Vagina (tissue), 2 donors: ENCODE measurements around the gene JAK2. TPM values are rescaled to one million over a fixed set of nuclear protein-coding genes. Genes with fewer than 3 reads are reported as not detected.

Source experiments
- DNase-seq, 2 donors: peaks; one replicate each; pipeline ENCODE4 v3.0.0-alpha.2; 2017; ENCODE audit errors: extremely low spot score in 2 of 2
- H3K27ac ChIP-seq: fragments of 200-600 bp; sonication (generic); one replicate; pipeline ENCODE4 v1.5.1; 2019
- H3K27me3 ChIP-seq: fragments of 200-600 bp; sonication (generic); one replicate; pipeline ENCODE4 v1.5.1; 2019
- H3K36me3 ChIP-seq, 2 donors: fragments of 200-600 bp; sonication (generic); one replicate each; pipeline ENCODE4 v1.5.1; 2017 to 2019
- H3K4me1 ChIP-seq: fragments of 200-600 bp; sonication (generic); one replicate; pipeline ENCODE4 v1.5.1; 2019
- H3K4me3 ChIP-seq, 2 donors: fragments of 200-600 bp; sonication (generic); 1 replicate in 1 of 2; 2 replicates in 1 of 2; pipeline ENCODE4 v1.5.1; 2016 to 2019
- H3K9me3 ChIP-seq: fragments of 200-600 bp; sonication (generic); one replicate; pipeline ENCODE4 v1.5.1; 2019
- POLR2A ChIP-seq, 2 donors: fragments of 450-650 bp; IDR thresholded peaks; one replicate each; pipeline ENCODE4 v1.6.1; 2017; ENCODE audit warnings: antibody characterized with exemption in 2 of 2, mild to moderate bottlenecking in 2 of 2, moderate library complexity in 2 of 2
- POLR2AphosphoS5 ChIP-seq, 2 donors: sonication (generic); formaldehyde crosslinking; IDR thresholded peaks; one replicate each; pipeline ENCODE4 v1.9.0; 2017; ENCODE audit warnings: antibody characterized with exemption in 2 of 2, mild to moderate bottlenecking in 2 of 2, low read depth in 1 of 2; ENCODE audit not compliant: insufficient read depth in 1 of 2
- intact Hi-C: fragments of 100-400 bp; cut with DNase I; formaldehyde crosslinking; loops from one replicate; pipeline ENCODE4 v1.15.1; 2023
- total RNA-seq: library from RNA; depleted of rRNA; stranded (reverse); fragments of >200 nt; gene quantifications from one replicate; pipeline ENCODE4 v1.2.3, GENCODE V29; 2016
- TF ChIP-seq, protein P1 (sequence below), 3 experiments: fragments of 450-650 bp in 2 of 3; fragments of 200-600 bp in 1 of 3; sonication (generic) in 1 of 3; IDR thresholded peaks; one replicate each; pipeline ENCODE4 v1.5.1; 2017 to 2019; ENCODE audit warnings: antibody characterized with exemption in 3 of 3, mild to moderate bottlenecking in 2 of 3, moderate library complexity in 2 of 3

Gene JAK2
- total RNA-seq, 1 donor from 2014 or later, result 25.8 TPM

DNA sequence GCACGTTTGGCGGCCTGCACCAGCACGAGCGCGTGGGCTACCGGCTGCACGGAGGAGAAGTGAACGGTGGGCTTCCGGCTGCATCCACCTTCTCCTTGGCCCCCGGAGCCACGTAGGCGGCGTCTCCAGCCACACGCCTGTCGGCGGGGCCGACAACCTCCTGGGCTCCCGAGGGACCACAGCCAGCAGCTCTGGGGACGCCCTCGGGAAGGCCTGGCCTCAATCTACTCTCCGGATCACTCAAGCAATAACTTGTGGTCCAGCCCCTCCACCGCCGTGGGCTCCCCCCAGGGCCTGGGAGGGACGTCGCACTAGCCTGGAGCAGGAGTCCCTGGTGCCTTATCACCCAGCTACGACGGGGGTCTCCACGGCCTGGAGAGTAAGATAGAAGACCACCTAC is 126.6 kb downstream of the JAK2 start:
- Histone ChIP-seq H3K27ac (no peak overlapping the region), H3K4me3 (no peak overlapping the region), H3K27me3 (no peaks in the 10 kb centered on the region), H3K36me3 (peaks cover 0 to 14% of the 10 kb centered on the region in 2 donors), H3K4me1 (no peaks in the 10 kb centered on the region), H3K9me3 (peaks cover 4% of the 10 kb centered on the region)
- DNase-seq, result no peak
- TF ChIP-seq POLR2AphosphoS5 (IDR thresholded peaks at IDR 0.05; ENCODE audit: insufficient read depth in 1 of 2, low read depth in 1 of 2), result no peak
- TF ChIP-seq POLR2A (IDR thresholded peaks at IDR 0.05), result no peak
- TF ChIP-seq, protein P1, sequence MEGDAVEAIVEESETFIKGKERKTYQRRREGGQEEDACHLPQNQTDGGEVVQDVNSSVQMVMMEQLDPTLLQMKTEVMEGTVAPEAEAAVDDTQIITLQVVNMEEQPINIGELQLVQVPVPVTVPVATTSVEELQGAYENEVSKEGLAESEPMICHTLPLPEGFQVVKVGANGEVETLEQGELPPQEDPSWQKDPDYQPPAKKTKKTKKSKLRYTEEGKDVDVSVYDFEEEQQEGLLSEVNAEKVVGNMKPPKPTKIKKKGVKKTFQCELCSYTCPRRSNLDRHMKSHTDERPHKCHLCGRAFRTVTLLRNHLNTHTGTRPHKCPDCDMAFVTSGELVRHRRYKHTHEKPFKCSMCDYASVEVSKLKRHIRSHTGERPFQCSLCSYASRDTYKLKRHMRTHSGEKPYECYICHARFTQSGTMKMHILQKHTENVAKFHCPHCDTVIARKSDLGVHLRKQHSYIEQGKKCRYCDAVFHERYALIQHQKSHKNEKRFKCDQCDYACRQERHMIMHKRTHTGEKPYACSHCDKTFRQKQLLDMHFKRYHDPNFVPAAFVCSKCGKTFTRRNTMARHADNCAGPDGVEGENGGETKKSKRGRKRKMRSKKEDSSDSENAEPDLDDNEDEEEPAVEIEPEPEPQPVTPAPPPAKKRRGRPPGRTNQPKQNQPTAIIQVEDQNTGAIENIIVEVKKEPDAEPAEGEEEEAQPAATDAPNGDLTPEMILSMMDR (IDR thresholded peaks at IDR 0.05), result no peak
- intact Hi-C loops, result no loop called here

- Histone ChIP-seq H3K27ac (no peak overlapping the region), H3K4me3 (no peak overlapping the region), H3K9me3 (peaks cover 4% of the 10 kb centered on the region), H3K27me3 (no peaks in the 10 kb centered on the region), H3K36me3 (peaks cover 0 to 14% of the 10 kb centered on the region in 2 donors), H3K4me1 (no peaks in the 10 kb centered on the region)
- TF ChIP-seq, protein P1 (IDR thresholded peaks at IDR 0.05), result no peak
- TF ChIP-seq POLR2A (IDR thresholded peaks at IDR 0.05) (no peak), POLR2AphosphoS5 (IDR thresholded peaks at IDR 0.05; ENCODE audit: insufficient read depth in 1 of 2, low read depth in 1 of 2) (no peak)
- no peak for DNase-seq
- intact Hi-C loops, result no loop called here
Observed at GRCh38 chr9:5112109-5112592, 127.1 kb downstream of the JAK2 start.

DNA sequence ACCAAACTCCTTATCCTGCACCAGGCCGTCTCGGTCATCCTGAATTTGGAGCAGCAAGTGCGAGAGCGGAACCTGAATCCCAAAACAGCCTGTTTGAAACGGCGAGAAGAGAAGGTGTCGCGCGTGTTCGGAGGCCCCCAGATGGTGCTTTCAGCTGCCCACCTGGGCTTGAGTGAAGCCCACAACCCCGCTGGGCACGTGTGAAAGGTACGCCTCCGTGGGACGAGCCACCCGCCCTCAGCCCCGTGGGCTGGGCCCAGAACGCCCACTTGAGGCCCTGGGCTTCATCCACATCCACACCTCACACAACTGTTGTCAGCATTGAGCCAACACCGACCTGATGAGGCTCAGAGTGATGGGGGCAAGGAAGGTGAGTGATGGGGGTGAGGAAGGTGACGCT is 127.6 kb downstream of the JAK2 start:
- intact Hi-C loops, result no loop called here
- Histone ChIP-seq H3K27me3 (no peaks in the 10 kb centered on the region), H3K36me3 (peaks cover 0 to 14% of the 10 kb centered on the region in 2 donors), H3K4me3 (no peak overlapping the region), H3K9me3 (peaks cover 4% of the 10 kb centered on the region), H3K4me1 (no peaks in the 10 kb centered on the region), H3K27ac (no peak overlapping the region)
- no peak for DNase-seq
- TF ChIP-seq, protein P1 (IDR thresholded peaks at IDR 0.05), result no peak
- TF ChIP-seq POLR2AphosphoS5 (IDR thresholded peaks at IDR 0.05; ENCODE audit: insufficient read depth in 1 of 2, low read depth in 1 of 2), result no peak
- TF ChIP-seq POLR2A (IDR thresholded peaks at IDR 0.05), result no peak

DNA sequence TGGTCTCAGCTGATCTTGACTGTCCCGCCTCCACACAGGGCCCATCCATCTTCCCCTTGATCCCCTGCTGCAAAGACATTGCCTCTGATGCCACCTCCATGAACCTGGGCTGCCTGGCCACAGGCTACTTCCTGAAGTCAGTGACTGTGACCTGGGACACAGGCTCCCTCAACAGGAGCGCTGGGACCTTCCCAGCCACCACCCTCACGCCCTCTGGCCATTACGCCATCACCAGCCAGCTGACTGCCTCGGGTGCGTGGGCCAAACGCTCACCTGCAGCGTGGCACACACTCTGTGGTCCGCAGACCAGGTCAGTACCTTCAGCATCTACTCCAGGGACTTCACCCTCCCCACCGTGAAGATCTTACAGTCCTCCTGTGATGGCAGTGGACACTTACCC is 128.5 kb downstream of the JAK2 start:
- Histone ChIP-seq H3K27ac (no peak overlapping the region), H3K4me3 (no peak overlapping the region), H3K4me1 (no peaks in the 10 kb centered on the region), H3K9me3 (peaks cover 4% of the 10 kb centered on the region), H3K27me3 (no peaks in the 10 kb centered on the region), H3K36me3 (peaks cover 0 to 14% of the 10 kb centered on the region in 2 donors)
- no peak for DNase-seq
- intact Hi-C loops, result no loop called here
- TF ChIP-seq, protein P1 (IDR thresholded peaks at IDR 0.05), result no peak
- TF ChIP-seq POLR2AphosphoS5 (IDR thresholded peaks at IDR 0.05; ENCODE audit: insufficient read depth in 1 of 2, low read depth in 1 of 2) (no peak), POLR2A (IDR thresholded peaks at IDR 0.05) (no peak)

DNA sequence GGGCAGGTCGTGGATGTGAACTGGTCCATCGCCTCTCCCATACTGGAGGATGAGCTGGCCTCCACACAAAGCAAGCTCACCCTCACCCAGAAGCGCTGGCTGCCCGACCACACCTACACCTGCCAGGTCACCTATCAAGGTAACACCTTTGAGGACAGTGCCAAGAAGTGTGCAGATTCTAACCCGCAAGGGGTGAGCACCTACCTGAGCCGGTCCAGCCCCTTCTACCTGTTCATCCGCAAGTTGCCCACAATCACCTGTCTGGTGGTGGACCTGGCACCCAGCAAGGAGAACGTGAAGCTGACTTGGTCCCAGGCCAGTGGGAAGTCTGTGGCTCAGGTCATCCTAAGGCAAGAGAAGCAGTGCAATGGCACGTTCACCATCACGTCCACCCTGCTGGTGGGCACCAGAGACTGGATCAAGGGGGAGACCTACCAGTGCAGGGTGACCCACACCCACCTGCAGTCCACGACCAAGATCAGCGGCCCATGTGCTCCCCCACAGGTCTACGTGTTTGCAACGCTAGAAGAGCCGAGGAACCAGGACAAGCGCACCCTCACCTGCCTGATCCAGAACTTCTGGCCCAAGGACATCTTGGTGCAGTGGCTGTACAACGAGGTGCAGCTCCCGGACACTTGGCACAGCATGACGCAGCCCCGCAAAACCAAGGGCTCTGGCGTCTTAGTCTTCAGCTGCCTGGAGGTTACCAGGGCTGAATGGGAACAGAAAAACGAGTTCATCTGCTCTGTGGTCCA is 129.1 kb downstream of the JAK2 start:
- TF ChIP-seq POLR2A (IDR thresholded peaks at IDR 0.05) (no peak), POLR2AphosphoS5 (IDR thresholded peaks at IDR 0.05; ENCODE audit: insufficient read depth in 1 of 2, low read depth in 1 of 2) (no peak)
- TF ChIP-seq, protein P1 (IDR thresholded peaks at IDR 0.05), result no peak
- Histone ChIP-seq H3K27ac (no peak overlapping the region), H3K36me3 (peaks cover 0 to 14% of the 10 kb centered on the region in 2 donors), H3K9me3 (peaks cover 4% of the 10 kb centered on the region), H3K4me3 (no peak overlapping the region), H3K27me3 (no peaks in the 10 kb centered on the region), H3K4me1 (no peaks in the 10 kb centered on the region)
- no peak for DNase-seq
- intact Hi-C loops, result no loop called here
